ENCODE data around the gene TTC22.

Gene TTC22

GRCh38 chr1:54800899-54801759, at the start of gene TTC22:
TTC22 (minus strand) TSS chr1:54801323; CDS start chr1:54801163, 160 bp downstream.
- no peaks in the 10 kb centered on the region for H3K27me3 Mint-ChIP-seq (ENCODE audit: low read depth)
- peak within 1 kb of the TSS; percentile 88 for H3K4me3 Mint-ChIP-seq
- H3K9me3 Mint-ChIP-seq = no peaks in the 10 kb centered on the region
- H3K36me3 Mint-ChIP-seq (ENCODE audit: low read depth) = no peaks in the 10 kb centered on the region
- peak within 1 kb of the TSS; percentile 94 for H3K27ac Mint-ChIP-seq
- H3K4me1 Mint-ChIP-seq (ENCODE audit: low read depth) = peaks cover 63% of the 10 kb centered on the region

- H3K36me3 Mint-ChIP-seq (ENCODE audit: low read depth) = peaks cover 36% of the 10 kb centered on the region
- no peaks in the 10 kb centered on the region for H3K9me3 Mint-ChIP-seq
- no peak overlapping the region for H3K4me3 Mint-ChIP-seq
- H3K27ac Mint-ChIP-seq = no peak overlapping the region
- H3K27me3 Mint-ChIP-seq (ENCODE audit: low read depth) = no peaks in the 10 kb centered on the region
- no peaks in the 10 kb centered on the region for H3K4me1 Mint-ChIP-seq (ENCODE audit: low read depth)
Measured at GRCh38 chr1:54850737-54851136, 49.6 kb upstream of the TTC22 start.

GRCh38 chr1:54850069-54850730, 49.1 kb upstream of the TTC22 start:
- no peak overlapping the region for H3K27ac Mint-ChIP-seq
- H3K9me3 Mint-ChIP-seq = no peaks in the 10 kb centered on the region
- no peak overlapping the region for H3K4me3 Mint-ChIP-seq
- H3K36me3 Mint-ChIP-seq (ENCODE audit: low read depth) = peaks cover 36% of the 10 kb centered on the region
- H3K4me1 Mint-ChIP-seq (ENCODE audit: low read depth) = no peaks in the 10 kb centered on the region
- H3K27me3 Mint-ChIP-seq (ENCODE audit: low read depth) = no peaks in the 10 kb centered on the region

GRCh38 chr1:54849219-54850068, 48.3 kb upstream of the TTC22 start:
- Mint-ChIP-seq H3K27me3 (ENCODE audit: low read depth) (no peaks in the 10 kb centered on the region), H3K36me3 (ENCODE audit: low read depth) (peaks cover 33% of the 10 kb centered on the region), H3K4me1 (ENCODE audit: low read depth) (no peaks in the 10 kb centered on the region), H3K27ac (no peak overlapping the region), H3K9me3 (no peaks in the 10 kb centered on the region), H3K4me3 (no peak overlapping the region)

- Mint-ChIP-seq H3K9me3 (no peaks in the 10 kb centered on the region), H3K4me3 (no peak overlapping the region), H3K36me3 (ENCODE audit: low read depth) (peaks cover 27% of the 10 kb centered on the region), H3K4me1 (ENCODE audit: low read depth) (no peaks in the 10 kb centered on the region), H3K27me3 (ENCODE audit: low read depth) (no peaks in the 10 kb centered on the region), H3K27ac (no peak overlapping the region)
Measured at GRCh38 chr1:54848134-54848948, 47.2 kb upstream of the TTC22 start.

- no peaks in the 10 kb centered on the region for H3K9me3 Mint-ChIP-seq
Measured at GRCh38 chr1:54846716-54847284, 45.7 kb upstream of the TTC22 start.

GRCh38 chr1:54846301-54846700, 45.2 kb upstream of the TTC22 start:
- H3K27me3 Mint-ChIP-seq (ENCODE audit: low read depth) = no peaks in the 10 kb centered on the region
- peaks cover 17% of the 10 kb centered on the region for H3K36me3 Mint-ChIP-seq (ENCODE audit: low read depth)
- no peaks in the 10 kb centered on the region for H3K4me1 Mint-ChIP-seq (ENCODE audit: low read depth)
- no peak overlapping the region for H3K4me3 Mint-ChIP-seq
- no peaks in the 10 kb centered on the region for H3K9me3 Mint-ChIP-seq
- no peak overlapping the region for H3K27ac Mint-ChIP-seq

More at GRCh38 chr1:54846716-54847284, 45.7 kb upstream of the TTC22 start:
- H3K36me3 Mint-ChIP-seq (ENCODE audit: low read depth) = peaks cover 20% of the 10 kb centered on the region
- H3K4me1 Mint-ChIP-seq (ENCODE audit: low read depth) = no peaks in the 10 kb centered on the region
- H3K27ac Mint-ChIP-seq = no peak overlapping the region
- H3K27me3 Mint-ChIP-seq (ENCODE audit: low read depth) = no peaks in the 10 kb centered on the region
- H3K4me3 Mint-ChIP-seq = no peak overlapping the region

- no peak overlapping the region for H3K27ac Mint-ChIP-seq
- no peak overlapping the region for H3K4me3 Mint-ChIP-seq
- no peaks in the 10 kb centered on the region for H3K27me3 Mint-ChIP-seq (ENCODE audit: low read depth)
Measured at GRCh38 chr1:54845772-54846171, 44.6 kb upstream of the TTC22 start.

GRCh38 chr1:54844564-54844963, 43.4 kb upstream of the TTC22 start:
- no peaks in the 10 kb centered on the region for H3K9me3 Mint-ChIP-seq
- no peaks in the 10 kb centered on the region for H3K4me1 Mint-ChIP-seq (ENCODE audit: low read depth)
- H3K27me3 Mint-ChIP-seq (ENCODE audit: low read depth) = no peaks in the 10 kb centered on the region
- no peak overlapping the region for H3K4me3 Mint-ChIP-seq
- no peak overlapping the region for H3K27ac Mint-ChIP-seq
- peaks cover 6% of the 10 kb centered on the region for H3K36me3 Mint-ChIP-seq (ENCODE audit: low read depth)

More at GRCh38 chr1:54845772-54846171, 44.6 kb upstream of the TTC22 start:
- H3K36me3 Mint-ChIP-seq (ENCODE audit: low read depth) = peaks cover 15% of the 10 kb centered on the region
- H3K4me1 Mint-ChIP-seq (ENCODE audit: low read depth) = no peaks in the 10 kb centered on the region
- no peaks in the 10 kb centered on the region for H3K9me3 Mint-ChIP-seq

- H3K9me3 Mint-ChIP-seq = no peaks in the 10 kb centered on the region
- no peaks in the 10 kb centered on the region for H3K4me1 Mint-ChIP-seq (ENCODE audit: low read depth)
- peaks cover 2% of the 10 kb centered on the region for H3K36me3 Mint-ChIP-seq (ENCODE audit: low read depth)
- no peak overlapping the region for H3K27ac Mint-ChIP-seq
- no peaks in the 10 kb centered on the region for H3K27me3 Mint-ChIP-seq (ENCODE audit: low read depth)
- no peak overlapping the region for H3K4me3 Mint-ChIP-seq
Measured at GRCh38 chr1:54843449-54843848, 42.3 kb upstream of the TTC22 start.

- no peaks in the 10 kb centered on the region for H3K9me3 Mint-ChIP-seq
- no peak overlapping the region for H3K27ac Mint-ChIP-seq
- H3K4me1 Mint-ChIP-seq (ENCODE audit: low read depth) = no peaks in the 10 kb centered on the region
- no peaks in the 10 kb centered on the region for H3K27me3 Mint-ChIP-seq (ENCODE audit: low read depth)
- peaks cover 2% of the 10 kb centered on the region for H3K36me3 Mint-ChIP-seq (ENCODE audit: low read depth)
- no peak overlapping the region for H3K4me3 Mint-ChIP-seq
Measured at GRCh38 chr1:54842963-54843362, 41.8 kb upstream of the TTC22 start.

GRCh38 chr1:54842206-54842915, 41.2 kb upstream of the TTC22 start:
- Mint-ChIP-seq H3K4me3 (no peak overlapping the region), H3K4me1 (ENCODE audit: low read depth) (no peaks in the 10 kb centered on the region), H3K27me3 (ENCODE audit: low read depth) (no peaks in the 10 kb centered on the region), H3K9me3 (no peaks in the 10 kb centered on the region), H3K27ac (no peak overlapping the region), H3K36me3 (ENCODE audit: low read depth) (no peaks in the 10 kb centered on the region)

- Mint-ChIP-seq H3K4me1 (ENCODE audit: low read depth) (no peaks in the 10 kb centered on the region), H3K36me3 (ENCODE audit: low read depth) (no peaks in the 10 kb centered on the region), H3K27ac (no peak overlapping the region), H3K9me3 (no peaks in the 10 kb centered on the region), H3K27me3 (ENCODE audit: low read depth) (no peaks in the 10 kb centered on the region), H3K4me3 (no peak overlapping the region)
Measured at GRCh38 chr1:54839824-54840223, 38.7 kb upstream of the TTC22 start.

All from T-helper 1 cell treated with Interleukin-12 subunit alpha and Interleukin-12 subunit beta and Interleukin-4 antibody, amounts not matched to agents 30 μg/mL and 1 μg/mL, for 36 hours (primary cell).